ENCODE results near the gene LAMC1.

- TF ChIP-seq, protein P1, sequence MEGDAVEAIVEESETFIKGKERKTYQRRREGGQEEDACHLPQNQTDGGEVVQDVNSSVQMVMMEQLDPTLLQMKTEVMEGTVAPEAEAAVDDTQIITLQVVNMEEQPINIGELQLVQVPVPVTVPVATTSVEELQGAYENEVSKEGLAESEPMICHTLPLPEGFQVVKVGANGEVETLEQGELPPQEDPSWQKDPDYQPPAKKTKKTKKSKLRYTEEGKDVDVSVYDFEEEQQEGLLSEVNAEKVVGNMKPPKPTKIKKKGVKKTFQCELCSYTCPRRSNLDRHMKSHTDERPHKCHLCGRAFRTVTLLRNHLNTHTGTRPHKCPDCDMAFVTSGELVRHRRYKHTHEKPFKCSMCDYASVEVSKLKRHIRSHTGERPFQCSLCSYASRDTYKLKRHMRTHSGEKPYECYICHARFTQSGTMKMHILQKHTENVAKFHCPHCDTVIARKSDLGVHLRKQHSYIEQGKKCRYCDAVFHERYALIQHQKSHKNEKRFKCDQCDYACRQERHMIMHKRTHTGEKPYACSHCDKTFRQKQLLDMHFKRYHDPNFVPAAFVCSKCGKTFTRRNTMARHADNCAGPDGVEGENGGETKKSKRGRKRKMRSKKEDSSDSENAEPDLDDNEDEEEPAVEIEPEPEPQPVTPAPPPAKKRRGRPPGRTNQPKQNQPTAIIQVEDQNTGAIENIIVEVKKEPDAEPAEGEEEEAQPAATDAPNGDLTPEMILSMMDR (IDR thresholded peaks at IDR 0.05 in 2 of 3, conservative IDR thresholded peaks at IDR 0.05 in 1 of 3; ENCODE audit: borderline replicate concordance in 1 of 3, insufficient read depth in 1 of 3, low read depth in 2 of 3, low read length in 2 of 3), result no peak
- no peak for TF ChIP-seq RAD21 (IDR thresholded peaks at IDR 0.05; ENCODE audit: low read depth)
Measured at GRCh38 chr1:183163316-183163715, 140.1 kb downstream of the LAMC1 start.

All from HCT116 (cell line).